HG03095 (cell line): ENCODE data around the gene TLE6.
"Not testable (repeated sequence)": the region's sequence is repeated elsewhere in the genome, so short reads cannot be mapped to it uniquely, and the experiment has no call there.

ENCODE experiments used
- ATAC-seq: cut with Tn5 transposase; IDR thresholded peaks from one replicate; pipeline ENCODE4 v1.9.1; 2021; ENCODE audit warnings: moderate library complexity; ENCODE audit not compliant: unreplicated experiment

TLE6 gene

GRCh38 chr19:3027292-3027691 is 49.9 kb downstream of the TLE6 start:
- ATAC-seq = no peak

GRCh38 chr19:3027981-3028304 is 50.6 kb downstream of the TLE6 start:
- ATAC-seq = no peak

GRCh38 chr19:3028305-3029064 is 51.1 kb downstream of the TLE6 start:
- no peak for ATAC-seq

- no peak for ATAC-seq
These were observed 51.9 kb downstream of the TLE6 start, which contains the start of gene TLE2 for GRCh38 chr19:3029065-3029923. TLE2 (minus strand) TSS chr19:3029280; CDS start chr19:3028904, 376 bp downstream.

- ATAC-seq = no peak
These were observed 54.2 kb downstream of the TLE6 start for GRCh38 chr19:3031607-3031867.

GRCh38 chr19:3033595-3034405 is 56.4 kb downstream of the TLE6 start:
- no peak for ATAC-seq

DNA sequence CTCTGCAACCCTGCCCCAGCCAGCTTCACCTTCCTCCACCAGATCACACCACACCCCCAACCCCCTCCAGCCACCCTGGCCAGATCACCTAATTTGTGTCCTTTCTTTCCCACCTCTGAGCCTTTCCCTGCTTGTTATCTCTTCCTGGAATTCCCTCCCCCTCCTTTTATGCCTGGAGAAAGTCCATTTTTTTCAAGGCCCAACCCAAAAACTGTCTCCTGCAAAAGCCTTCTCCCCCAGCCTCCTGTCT is 57.0 kb downstream of the TLE6 start:
- ATAC-seq = no peak

- ATAC-seq = no peak
These were observed 57.5 kb downstream of the TLE6 start for GRCh38 chr19:3034656-3035541.

GRCh38 chr19:3035542-3036118 is 58.3 kb downstream of the TLE6 start:
- peak; percentile 78 for ATAC-seq

GRCh38 chr19:3036119-3036976 is 59.0 kb downstream of the TLE6 start:
- ATAC-seq = no peak

- not testable (repeated sequence) for ATAC-seq
These were observed 59.7 kb downstream of the TLE6 start for GRCh38 chr19:3036977-3037544.

DNA sequence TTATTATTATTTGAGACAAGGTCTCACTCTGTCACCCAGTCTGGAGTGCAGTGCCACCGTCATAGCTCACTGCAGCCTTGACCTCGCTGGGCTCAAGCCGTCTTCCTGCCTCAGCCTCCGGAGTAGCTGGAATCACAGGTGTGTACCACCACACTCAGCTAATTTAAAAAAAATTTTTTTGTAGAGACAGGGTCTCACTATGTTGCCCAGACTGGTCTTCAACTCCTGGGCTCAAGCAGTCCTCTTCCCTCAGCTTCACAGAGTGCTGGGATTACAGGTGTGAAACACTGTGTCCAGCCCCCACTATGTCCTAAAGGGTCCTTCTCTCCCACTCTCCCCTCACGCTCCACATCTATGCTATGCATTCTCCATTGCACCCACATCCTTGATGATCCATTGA is 60.9 kb downstream of the TLE6 start:
- no peak for ATAC-seq

GRCh38 chr19:3039125-3039524 is 61.8 kb downstream of the TLE6 start:
- ATAC-seq = no peak

GRCh38 chr19:3039641-3040077 is 62.3 kb downstream of the TLE6 start:
- ATAC-seq = no peak

DNA sequence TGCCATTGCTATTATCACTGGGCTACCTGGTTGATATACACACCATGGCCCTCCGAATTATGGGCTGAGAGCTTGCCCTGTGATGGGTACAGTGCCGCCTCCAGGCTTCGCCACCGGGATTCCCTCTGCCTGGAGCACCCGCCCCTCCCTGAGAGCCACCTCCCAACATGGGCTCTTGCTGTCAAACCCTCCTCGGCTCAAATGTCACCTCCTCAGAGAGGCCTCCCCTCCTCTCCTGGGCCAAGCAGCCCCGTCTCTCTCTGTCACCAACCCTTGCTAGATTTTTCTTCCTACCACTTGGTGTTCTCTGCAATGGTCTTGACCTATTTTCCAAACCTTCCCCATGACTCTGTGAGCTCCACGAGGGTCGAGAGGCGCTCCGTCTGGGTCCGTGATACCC is 64.0 kb downstream of the TLE6 start:
- no peak for ATAC-seq

- no peak for ATAC-seq
These were observed 64.6 kb downstream of the TLE6 start for GRCh38 chr19:3041761-3042620.

GRCh38 chr19:3042621-3043267 is 65.4 kb downstream of the TLE6 start:
- no peak for ATAC-seq
